Lung microvascular endothelial cell (primary cell): ENCODE measurements around the gene PRPSAP1. TPM values are rescaled to one million over a fixed set of nuclear protein-coding genes. Genes with fewer than 3 reads are reported as not detected.
A peak's percentile ranks its signal among the peaks of the same experiment; 100 is the strongest.
"Not testable (repeated sequence)": the region's sequence is repeated elsewhere in the genome, so short reads cannot be mapped to it uniquely, and the experiment has no call there.

Source experiments
- DNase-seq, 2 donors: peaks; one replicate each; pipeline versions ENCODE4 v3.0.0 to v3.0.0-alpha.2; 2010; ENCODE audit warnings: low read depth in 2 of 2
- total RNA-seq: library from RNA; depleted of rRNA; stranded (reverse); fragments of >200 nt; gene quantifications from 2 replicates; pipeline ENCODE4 v1.2.1, GENCODE V29; 2014

Gene PRPSAP1
- total RNA-seq, 1 donor from 2014 or later = 103 TPM

DNA sequence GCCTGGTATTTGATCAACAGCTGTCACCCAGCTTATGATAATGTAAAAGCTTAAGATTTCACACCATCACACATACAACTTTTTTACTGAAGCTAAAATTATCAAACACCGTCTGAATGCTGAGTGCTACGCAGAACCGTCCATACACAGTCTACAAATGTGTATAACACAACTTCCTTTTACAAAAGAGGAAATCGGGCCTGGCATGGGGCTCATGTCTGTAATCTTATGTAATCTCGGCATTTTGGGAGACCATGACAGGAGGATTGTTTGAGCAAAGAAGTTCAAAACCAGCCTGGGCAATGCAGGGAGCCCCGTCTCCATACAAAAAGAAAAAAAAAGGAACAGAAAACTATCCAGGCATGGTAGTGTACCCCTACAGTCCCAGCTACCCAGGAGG, 26.0 kb downstream of the PRPSAP1 start:
- no peak for DNase-seq

DNA sequence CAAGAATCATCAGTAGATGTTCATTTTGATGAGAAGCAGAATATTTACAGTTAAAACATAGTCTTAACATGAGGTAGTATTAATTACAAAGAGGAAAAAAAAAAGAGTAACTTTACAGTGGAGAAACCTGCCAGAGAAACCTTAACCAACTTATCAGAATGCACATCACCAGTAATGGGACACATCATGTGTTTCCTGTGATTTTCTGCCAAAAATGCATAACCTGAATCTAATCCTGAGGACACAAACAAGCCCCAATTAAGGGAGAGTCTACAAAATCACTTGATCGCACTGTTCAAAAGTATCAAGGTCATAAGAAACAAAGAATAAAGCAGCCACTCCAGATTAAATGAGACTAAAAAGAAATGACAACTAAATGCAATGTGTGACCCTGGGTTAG, 27.4 kb downstream of the PRPSAP1 start:
- peak; percentile 45 to 54 for DNase-seq

DNA sequence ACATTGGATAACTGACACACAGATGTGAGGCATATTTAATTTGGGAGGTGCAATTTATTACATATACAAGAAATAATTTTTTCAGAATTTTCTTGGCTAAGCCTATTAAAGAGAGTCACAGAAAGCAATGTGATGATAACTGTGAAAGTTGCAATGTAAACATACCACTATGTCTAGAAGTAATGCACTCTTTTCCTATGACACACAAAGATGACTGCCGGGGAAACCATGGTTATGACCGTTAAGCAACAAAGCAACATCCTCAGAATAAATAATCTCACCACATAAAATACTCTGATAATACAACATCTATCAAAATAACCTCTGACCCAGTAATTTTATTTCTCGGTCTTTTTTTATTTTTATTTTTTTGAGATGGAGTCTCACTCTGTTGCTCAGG, 35.1 kb downstream of the PRPSAP1 start:
- DNase-seq = no peak

- DNase-seq = no peak
Measured at GRCh38 chr17:76317535-76317934, 36.2 kb downstream of the PRPSAP1 start.

GRCh38 chr17:76314392-76315227, 39.1 kb downstream of the PRPSAP1 start:
- peak in 1 of 2 donors; percentile 92 for DNase-seq

DNA sequence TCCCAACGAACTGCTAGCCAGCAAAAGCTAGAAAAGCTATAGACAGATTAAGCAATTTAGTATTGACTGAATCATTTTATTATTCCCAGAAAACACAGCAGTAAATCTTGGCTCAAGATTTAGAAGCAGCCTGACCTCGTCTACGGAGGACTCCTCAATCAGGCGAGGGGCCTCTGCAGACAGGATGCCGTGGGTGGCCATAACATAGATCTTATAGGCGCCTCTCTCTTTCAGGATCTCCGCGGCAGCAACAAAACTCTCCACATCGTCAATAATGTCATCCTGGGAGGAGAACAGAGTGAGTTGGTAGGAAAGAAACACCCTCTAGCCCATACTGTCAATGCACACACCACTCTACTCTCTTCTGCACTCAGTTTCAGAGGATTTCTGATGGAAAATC, 41.0 kb downstream of the PRPSAP1 start:
- no peak for DNase-seq

DNA sequence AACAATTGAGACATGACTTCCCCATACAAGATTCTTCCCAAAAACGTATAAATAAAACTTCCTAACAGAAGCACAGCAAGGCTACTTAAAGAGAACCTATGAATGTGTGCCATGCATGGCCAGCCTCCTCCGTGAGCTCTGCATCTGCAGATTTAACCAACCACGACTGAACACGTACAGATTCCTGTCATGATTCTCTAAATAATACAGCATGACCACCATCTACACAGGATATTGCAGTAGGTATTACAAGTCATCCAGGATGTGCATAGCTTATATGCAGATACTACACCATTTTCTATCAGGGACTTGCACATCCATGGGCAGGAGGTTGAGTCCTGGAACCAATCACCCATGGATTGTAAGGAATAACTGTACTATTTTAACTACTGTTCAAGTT, 44.3 kb downstream of the PRPSAP1 start:
- DNase-seq = no peak

DNA sequence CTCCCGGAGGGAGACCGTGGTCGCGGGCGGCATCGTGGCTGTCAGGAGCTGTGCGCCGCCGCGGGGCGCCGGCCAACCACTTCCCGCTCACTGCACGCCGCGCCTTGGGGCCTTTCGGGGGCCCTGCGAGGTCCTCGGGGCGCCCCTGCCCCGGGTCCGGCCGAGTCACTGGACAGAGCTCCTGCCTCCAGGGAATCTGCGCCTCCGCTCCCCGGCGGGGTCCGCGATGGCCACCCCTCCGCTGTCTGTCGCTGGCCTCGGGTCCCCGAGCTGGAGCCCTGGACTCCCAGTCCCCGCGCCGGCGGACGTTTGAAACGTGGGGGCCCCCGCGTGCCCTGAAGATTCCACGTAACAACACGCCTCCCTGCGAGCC, 45.8 kb downstream of the PRPSAP1 start, which contains the start of gene QRICH2:
TSS of gene QRICH2 (minus strand) at position 311 of the 373 bp plus-strand sequence. CDS start at position 33, 278 bp downstream.
- DNase-seq = no peak

- no peak for DNase-seq
Measured at GRCh38 chr17:76307299-76307965, 46.3 kb downstream of the PRPSAP1 start.

GRCh38 chr17:76305135-76305454, 48.6 kb downstream of the PRPSAP1 start:
- not testable (repeated sequence) for DNase-seq

DNA sequence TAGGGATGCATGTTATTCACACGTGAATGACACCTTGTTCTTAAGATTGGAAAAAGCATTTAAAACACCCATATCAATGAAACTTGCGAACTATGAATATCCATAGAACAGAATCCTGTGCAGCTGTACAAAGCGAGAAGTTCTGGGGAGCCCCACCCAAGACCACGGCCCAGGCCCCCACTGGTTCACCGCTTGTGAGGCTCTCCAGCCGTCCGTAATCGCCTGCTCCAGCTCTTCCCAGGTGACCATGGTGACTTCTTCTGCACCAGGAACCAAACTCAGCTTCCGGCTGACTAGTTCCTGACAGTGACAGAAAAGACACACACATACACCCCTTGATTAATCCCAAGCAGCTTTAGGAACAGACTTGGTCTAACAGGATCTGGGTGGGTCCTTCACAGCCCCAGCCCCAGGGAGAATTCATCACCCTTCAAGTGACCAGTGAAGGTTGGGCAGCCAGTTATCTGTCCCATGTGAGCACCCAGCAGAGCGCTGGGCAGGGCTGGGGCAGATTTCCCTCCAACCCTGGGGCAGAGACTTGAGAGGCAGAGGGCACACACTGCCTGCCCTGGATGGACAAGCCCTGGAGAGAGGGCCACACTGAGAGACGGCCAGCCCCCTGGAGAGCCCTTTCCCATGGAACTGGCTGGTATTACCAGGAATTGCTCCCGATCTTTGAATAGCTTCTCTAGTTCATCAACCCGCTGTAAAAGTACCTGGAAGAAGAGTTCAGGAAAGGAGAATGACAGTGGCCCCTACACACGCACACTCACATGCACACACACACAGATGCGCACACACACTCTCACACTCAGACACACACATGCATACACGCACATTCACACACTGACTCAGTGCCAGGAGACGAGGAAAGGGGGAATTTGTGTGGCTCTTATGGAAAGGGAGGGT, 49.2 kb downstream of the PRPSAP1 start:
- no peak for DNase-seq

DNA sequence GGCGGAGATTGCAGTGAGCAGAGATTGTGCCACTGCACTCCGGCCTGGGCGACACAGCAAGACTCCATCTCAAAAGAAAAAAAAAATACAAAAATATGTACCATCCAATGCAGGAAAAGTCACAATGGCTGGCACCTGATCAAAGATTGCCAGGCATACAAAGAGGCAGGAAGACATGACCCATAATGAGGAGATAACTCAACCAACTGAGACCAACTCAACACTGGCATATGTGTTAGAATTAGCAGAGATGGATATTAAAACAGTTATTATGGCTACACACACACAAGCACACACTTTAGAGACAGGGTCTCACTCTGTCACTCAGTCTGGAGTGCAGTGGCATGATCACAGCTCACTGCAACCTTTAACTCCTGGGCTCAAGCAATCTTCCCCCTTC, 56.3 kb downstream of the PRPSAP1 start:
- DNase-seq = peak in 1 of 2 donors; percentile 31

GRCh38 chr17:76296889-76297288, 56.8 kb downstream of the PRPSAP1 start:
- no peak for DNase-seq

- no peak for DNase-seq
Measured at GRCh38 chr17:76296186-76296585, 57.5 kb downstream of the PRPSAP1 start.

- DNase-seq = no peak
Measured at GRCh38 chr17:76293106-76293505, 60.6 kb downstream of the PRPSAP1 start.

GRCh38 chr17:76292567-76292966, 61.1 kb downstream of the PRPSAP1 start:
- no peak for DNase-seq

DNA sequence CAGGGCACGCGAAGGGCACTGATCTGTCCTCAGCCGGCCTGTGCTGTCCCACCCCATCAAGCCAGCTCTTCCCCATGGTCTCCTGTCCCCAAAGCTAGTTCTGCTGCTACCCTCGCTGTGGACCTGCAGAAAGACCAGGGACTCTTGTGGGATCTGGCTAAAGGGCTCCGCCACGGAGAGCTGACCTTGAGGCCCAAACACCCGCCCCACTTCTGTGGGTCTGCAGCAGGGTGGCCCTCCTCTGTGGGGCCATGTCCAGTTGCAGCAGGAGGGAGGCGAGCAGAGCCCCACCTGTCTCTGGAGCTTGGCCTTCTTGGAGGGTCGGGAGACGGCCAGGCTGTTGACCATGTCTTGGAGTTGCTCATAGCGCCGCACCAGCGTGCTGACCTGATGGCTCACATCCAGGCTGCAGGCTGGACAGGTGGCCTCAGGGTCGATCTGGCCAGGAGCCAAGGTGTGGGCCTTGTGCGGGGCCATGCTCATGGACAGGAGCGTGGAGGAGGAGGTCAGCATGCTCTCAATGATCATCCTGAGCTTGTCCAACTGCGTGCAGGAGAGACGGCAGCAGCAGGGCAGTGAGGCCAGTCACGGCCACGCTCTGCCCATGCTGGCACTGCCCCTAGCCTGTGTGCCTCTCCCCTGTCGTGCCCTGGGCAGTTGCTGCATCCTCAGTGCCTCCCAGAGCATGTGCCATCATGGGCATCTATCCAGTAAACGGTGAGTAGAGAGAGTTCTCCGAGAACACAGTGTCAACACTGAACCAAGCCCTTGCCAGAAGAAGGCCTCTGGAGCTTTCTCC, 71.9 kb downstream of the PRPSAP1 start:
- no peak for DNase-seq

GRCh38 chr17:76280650-76281049, 73.1 kb downstream of the PRPSAP1 start:
- DNase-seq = no peak

- no peak for DNase-seq
Measured at GRCh38 chr17:76279742-76280287, 73.9 kb downstream of the PRPSAP1 start.

GRCh38 chr17:76278952-76279741, 74.6 kb downstream of the PRPSAP1 start:
- DNase-seq = peak; percentile 74 to 83
